Memory B cell (primary cell): ENCODE measurements around the gene DNAH8.

Experiments
- ATAC-seq: fragments of 150-1000 bp; cut with Tn5 transposase; 2 replicates; pipeline ENCODE4 v1.10.0; 2021; ENCODE audit warnings: low read depth, mild to moderate bottlenecking, moderate library complexity
- DNase-seq, 2 donors: peaks; one replicate each; pipeline ENCODE4 v3.0.0; 2022; ENCODE audit warnings: low spot score in 2 of 2
- H3K27ac Mint-ChIP-seq: one replicate; pipeline ENCODE4 v1.8.0; 2022; ENCODE audit warnings: mild to moderate bottlenecking, moderate library complexity, mixed read lengths
- H3K27me3 Mint-ChIP-seq: one replicate; pipeline ENCODE4 v1.8.0; 2022; ENCODE audit warnings: mixed read lengths
- H3K36me3 Mint-ChIP-seq: one replicate; pipeline ENCODE4 v1.8.0; 2022; ENCODE audit warnings: mild to moderate bottlenecking, mixed read lengths
- H3K4me1 Mint-ChIP-seq: one replicate; pipeline ENCODE4 v1.8.0; 2022; ENCODE audit warnings: mixed read lengths
- H3K4me3 Mint-ChIP-seq: one replicate; pipeline ENCODE4 v1.8.0; 2022; ENCODE audit warnings: mild to moderate bottlenecking, moderate library complexity, mixed read lengths
- H3K9me3 Mint-ChIP-seq: one replicate; pipeline ENCODE4 v1.8.0; 2022; ENCODE audit warnings: mixed read lengths

Gene DNAH8

DNA sequence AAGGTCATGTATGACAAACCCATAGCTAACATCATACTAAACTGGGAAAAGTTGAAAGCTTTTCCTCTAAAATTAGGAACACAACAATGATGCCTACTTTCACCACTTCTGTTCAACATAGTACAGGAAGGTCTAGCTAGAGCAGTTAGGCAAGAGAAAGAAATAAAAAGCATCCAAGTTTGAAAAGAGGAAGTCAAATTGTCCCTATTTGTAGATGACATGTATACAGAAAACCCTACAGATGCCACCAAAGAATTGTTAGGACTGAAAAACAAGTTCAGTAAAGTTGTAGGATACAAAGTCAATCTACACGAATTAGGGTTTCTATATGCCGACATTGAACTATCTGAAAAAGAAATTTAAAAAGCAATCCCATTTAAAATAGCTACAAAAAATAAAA lies 244.0 kb downstream of the DNAH8 start:
- Mint-ChIP-seq H3K27me3 (no peaks in the 10 kb centered on the region), H3K4me3 (no peak overlapping the region), H3K4me1 (no peaks in the 10 kb centered on the region), H3K9me3 (peaks cover 10% of the 10 kb centered on the region), H3K36me3 (peaks cover 3% of the 10 kb centered on the region), H3K27ac (no peak overlapping the region)
- ATAC-seq (no peak), DNase-seq (no peak)

DNA sequence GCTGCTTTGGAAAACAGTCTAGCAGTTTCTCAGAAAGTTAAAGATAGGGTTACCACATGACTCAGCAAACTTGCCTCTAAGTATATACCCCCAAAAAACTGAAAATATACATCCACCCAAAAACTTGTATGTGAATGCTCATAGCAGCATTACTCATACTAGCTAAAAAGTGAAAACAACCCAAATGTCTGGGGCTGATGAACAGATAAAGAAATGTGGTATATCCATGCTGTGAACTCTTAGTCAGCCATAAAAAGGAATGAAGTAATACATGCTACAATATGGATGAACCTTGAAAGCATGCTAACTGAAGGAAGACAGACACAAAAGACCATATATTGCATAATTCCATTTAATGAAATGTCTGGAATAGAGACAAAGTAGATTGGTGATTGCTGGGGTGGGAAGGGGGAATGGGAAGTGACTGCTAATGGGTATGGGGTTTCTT lies 253.6 kb downstream of the DNAH8 start:
- no peak overlapping the region for H3K27ac Mint-ChIP-seq
- H3K4me3 Mint-ChIP-seq: no peak overlapping the region
- H3K4me1 Mint-ChIP-seq: no peaks in the 10 kb centered on the region
- H3K36me3 Mint-ChIP-seq: no peaks in the 10 kb centered on the region
- no peaks in the 10 kb centered on the region for H3K9me3 Mint-ChIP-seq
- DNase-seq: no peak
- ATAC-seq: no peak
- H3K27me3 Mint-ChIP-seq: no peaks in the 10 kb centered on the region

GRCh38 chr6:38973178-38974057 lies 258.3 kb downstream of the DNAH8 start:
- Mint-ChIP-seq H3K27me3 (peaks cover 3% of the 10 kb centered on the region), H3K27ac (no peak overlapping the region), H3K4me1 (no peaks in the 10 kb centered on the region), H3K36me3 (no peaks in the 10 kb centered on the region), H3K9me3 (no peaks in the 10 kb centered on the region), H3K4me3 (no peak overlapping the region)
- DNase-seq: peak in 1 of 2 donors; percentile 18
- ATAC-seq: peak; percentile 71

GRCh38 chr6:38974389-38975151 lies 259.5 kb downstream of the DNAH8 start:
- no peaks in the 10 kb centered on the region for H3K9me3 Mint-ChIP-seq
- peaks cover 3% of the 10 kb centered on the region for H3K27me3 Mint-ChIP-seq
- no peak overlapping the region for H3K4me3 Mint-ChIP-seq
- DNase-seq (no peak), ATAC-seq (no peak)
- no peaks in the 10 kb centered on the region for H3K36me3 Mint-ChIP-seq
- H3K4me1 Mint-ChIP-seq: no peaks in the 10 kb centered on the region
- no peak overlapping the region for H3K27ac Mint-ChIP-seq

GRCh38 chr6:38975621-38976049 lies 260.5 kb downstream of the DNAH8 start:
- no peak overlapping the region for H3K4me3 Mint-ChIP-seq
- peaks cover 4% of the 10 kb centered on the region for H3K27me3 Mint-ChIP-seq
- no peaks in the 10 kb centered on the region for H3K4me1 Mint-ChIP-seq
- H3K27ac Mint-ChIP-seq: no peak overlapping the region
- no peaks in the 10 kb centered on the region for H3K9me3 Mint-ChIP-seq
- ATAC-seq (no peak), DNase-seq (no peak)
- H3K36me3 Mint-ChIP-seq: no peaks in the 10 kb centered on the region

DNA sequence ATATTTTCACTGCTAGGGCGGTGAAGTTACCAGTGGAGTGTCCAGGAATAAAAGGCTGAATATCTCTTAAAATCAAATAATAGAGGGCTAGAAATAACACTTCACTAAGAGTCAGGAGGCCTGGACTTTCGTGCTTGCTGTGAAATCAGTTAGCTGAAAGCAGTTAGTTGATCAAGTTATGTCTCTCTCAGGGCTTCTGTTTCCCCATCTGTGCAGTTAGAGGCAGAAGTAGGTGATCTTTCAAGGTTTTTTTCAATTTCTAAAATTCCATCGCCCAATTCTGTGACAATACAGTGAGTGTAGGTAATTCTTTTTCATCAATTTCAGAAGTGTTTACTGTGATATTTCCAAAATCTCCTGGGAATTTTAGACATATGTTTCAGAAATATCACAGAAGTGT lies 260.9 kb downstream of the DNAH8 start:
- Mint-ChIP-seq H3K27me3 (peaks cover 4% of the 10 kb centered on the region), H3K4me1 (no peaks in the 10 kb centered on the region), H3K9me3 (no peaks in the 10 kb centered on the region), H3K4me3 (no peak overlapping the region), H3K27ac (no peak overlapping the region), H3K36me3 (no peaks in the 10 kb centered on the region)
- DNase-seq: no peak
- no peak for ATAC-seq

- H3K4me1 Mint-ChIP-seq: no peaks in the 10 kb centered on the region
- no peak overlapping the region for H3K4me3 Mint-ChIP-seq
- peaks cover 4% of the 10 kb centered on the region for H3K27me3 Mint-ChIP-seq
- H3K9me3 Mint-ChIP-seq: no peaks in the 10 kb centered on the region
- ATAC-seq (no peak), DNase-seq (no peak)
- H3K36me3 Mint-ChIP-seq: no peaks in the 10 kb centered on the region
- H3K27ac Mint-ChIP-seq: no peak overlapping the region
Observed at GRCh38 chr6:38976801-38977500, 261.8 kb downstream of the DNAH8 start.

GRCh38 chr6:38978139-38978704 lies 263.1 kb downstream of the DNAH8 start:
- Mint-ChIP-seq H3K4me1 (no peaks in the 10 kb centered on the region), H3K9me3 (no peaks in the 10 kb centered on the region), H3K36me3 (no peaks in the 10 kb centered on the region), H3K27me3 (peaks cover 4% of the 10 kb centered on the region), H3K4me3 (no peak overlapping the region), H3K27ac (no peak overlapping the region)
- no peak for DNase-seq
- no peak for ATAC-seq

- Mint-ChIP-seq H3K4me1 (no peaks in the 10 kb centered on the region), H3K27me3 (peaks cover 3% of the 10 kb centered on the region), H3K9me3 (no peaks in the 10 kb centered on the region), H3K36me3 (no peaks in the 10 kb centered on the region), H3K4me3 (no peak overlapping the region), H3K27ac (no peak overlapping the region)
- ATAC-seq: no peak
- no peak for DNase-seq
Observed at GRCh38 chr6:38982470-38982869, 267.4 kb downstream of the DNAH8 start.

- H3K36me3 Mint-ChIP-seq: no peaks in the 10 kb centered on the region
- no peaks in the 10 kb centered on the region for H3K4me1 Mint-ChIP-seq
- no peak overlapping the region for H3K4me3 Mint-ChIP-seq
- no peak for DNase-seq
- no peak for ATAC-seq
- no peaks in the 10 kb centered on the region for H3K9me3 Mint-ChIP-seq
- H3K27me3 Mint-ChIP-seq: peaks cover 3% of the 10 kb centered on the region
- no peak overlapping the region for H3K27ac Mint-ChIP-seq
Observed at GRCh38 chr6:38984723-38985122, 269.6 kb downstream of the DNAH8 start.

GRCh38 chr6:38985839-38986238 lies 270.7 kb downstream of the DNAH8 start:
- H3K4me1 Mint-ChIP-seq: no peaks in the 10 kb centered on the region
- no peak overlapping the region for H3K4me3 Mint-ChIP-seq
- no peak overlapping the region for H3K27ac Mint-ChIP-seq
- DNase-seq (no peak), ATAC-seq (no peak)
- H3K9me3 Mint-ChIP-seq: no peaks in the 10 kb centered on the region
- peaks cover 2% of the 10 kb centered on the region for H3K27me3 Mint-ChIP-seq
- H3K36me3 Mint-ChIP-seq: no peaks in the 10 kb centered on the region

- DNase-seq (no peak), ATAC-seq (no peak)
- H3K9me3 Mint-ChIP-seq: no peaks in the 10 kb centered on the region
- no peak overlapping the region for H3K27ac Mint-ChIP-seq
- H3K4me3 Mint-ChIP-seq: no peak overlapping the region
- no peaks in the 10 kb centered on the region for H3K4me1 Mint-ChIP-seq
- peaks cover 2% of the 10 kb centered on the region for H3K27me3 Mint-ChIP-seq
- no peaks in the 10 kb centered on the region for H3K36me3 Mint-ChIP-seq
Observed at GRCh38 chr6:38987503-38987902, 272.4 kb downstream of the DNAH8 start.

DNA sequence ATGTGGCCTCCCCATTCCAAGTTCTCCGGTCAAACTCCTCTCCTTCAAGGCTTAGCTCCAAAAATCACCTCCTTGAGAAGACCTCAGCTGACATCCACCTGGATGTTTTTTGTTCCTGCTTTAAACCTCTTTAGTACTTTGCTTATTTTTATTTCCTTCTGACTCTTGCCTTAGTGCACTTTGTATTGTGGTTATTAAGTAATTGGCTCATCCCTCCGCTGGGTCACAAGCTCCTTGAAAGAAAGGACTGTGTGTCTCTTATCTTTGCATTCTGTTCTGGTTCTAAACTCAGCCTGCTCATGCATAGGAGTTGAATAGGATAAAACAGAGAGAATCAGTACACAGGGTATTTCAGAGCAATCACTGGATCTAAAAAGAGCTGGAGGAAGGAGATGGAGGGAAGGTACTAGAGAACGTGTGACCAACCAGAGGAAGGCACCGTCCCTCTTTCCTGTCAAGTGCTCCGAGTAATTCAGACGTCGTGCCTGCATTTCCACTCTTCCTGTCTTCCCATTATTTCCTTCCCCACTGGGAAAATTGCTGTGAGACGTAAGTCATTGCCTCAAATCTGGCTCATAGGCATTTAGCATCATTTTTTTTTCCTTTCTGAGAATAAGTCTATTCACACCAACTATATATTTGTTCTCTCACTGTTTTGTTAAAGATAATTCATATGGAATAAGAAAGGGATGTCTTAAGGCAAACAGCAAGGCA lies 273.8 kb downstream of the DNAH8 start:
- H3K9me3 Mint-ChIP-seq: no peaks in the 10 kb centered on the region
- ATAC-seq (no peak), DNase-seq (no peak)
- H3K27ac Mint-ChIP-seq: no peak overlapping the region
- no peaks in the 10 kb centered on the region for H3K4me1 Mint-ChIP-seq
- no peaks in the 10 kb centered on the region for H3K36me3 Mint-ChIP-seq
- H3K4me3 Mint-ChIP-seq: no peak overlapping the region
- H3K27me3 Mint-ChIP-seq: peaks cover 2% of the 10 kb centered on the region
